ENCODE measurements around the gene GDF2. TPM values are rescaled to one million over a fixed set of nuclear protein-coding genes. Genes with fewer than 3 reads are reported as not detected.

The GDF2 gene
- polyA plus RNA-seq, 1 donor from 2014 or later, result not detected

- H3K79me2 ChIP-seq (replicated peaks; ENCODE audit: insufficient read depth, low read length), result no peaks in the 10 kb centered on the region
- no peak overlapping the region for H3K9ac ChIP-seq (ENCODE audit: low read length)
- no peak overlapping the region for H3K27ac ChIP-seq (ENCODE audit: low read length)
- TF ChIP-seq SMC3 (conservative IDR thresholded peaks at IDR 0.05; ENCODE audit: poor library complexity) (no peak), CTCF (IDR thresholded peaks at IDR 0.05; ENCODE audit: poor library complexity, severe bottlenecking) (no peak), POLR2AphosphoS5 (IDR thresholded peaks at IDR 0.05) (no peak), REST (IDR thresholded peaks at IDR 0.05; ENCODE audit: borderline replicate concordance) (no peak), EP300 (conservative IDR thresholded peaks at IDR 0.05; ENCODE audit: poor library complexity, severe bottlenecking) (no peak), TAF1 (IDR thresholded peaks at IDR 0.05; ENCODE audit: low read depth) (no peak), RAD21 (conservative IDR thresholded peaks at IDR 0.05) (no peak), MXI1 (conservative IDR thresholded peaks at IDR 0.05; ENCODE audit: poor library complexity, severe bottlenecking) (no peak), EZH2 (IDR thresholded peaks at IDR 0.05; ENCODE audit: borderline replicate concordance, insufficient read depth, low read length, poor library complexity, severe bottlenecking) (no peak)
- no peaks in the 10 kb centered on the region for H3K36me3 ChIP-seq (ENCODE audit: insufficient read depth, low read length)
- H3K4me2 ChIP-seq (ENCODE audit: low read length), result no peak overlapping the region
- no peak overlapping the region for H2AFZ ChIP-seq (ENCODE audit: low read depth, low read length)
- H3K4me3 ChIP-seq (ENCODE audit: low read length), result no peak overlapping the region
- no peaks in the 10 kb centered on the region for H3K27me3 ChIP-seq (ENCODE audit: insufficient read depth, low read depth, low read length)
- no peaks in the 10 kb centered on the region for H3K9me2 ChIP-seq (ENCODE audit: insufficient read depth, low read length)
- H3K9me3 ChIP-seq (ENCODE audit: low read length), result no peaks in the 10 kb centered on the region
- no peaks in the 10 kb centered on the region for H4K20me1 ChIP-seq (ENCODE audit: insufficient read depth)
- H3F3A ChIP-seq (ENCODE audit: insufficient read depth, low read length, poor library complexity, severe bottlenecking), result no peaks in the 10 kb centered on the region
Measured at GRCh38 chr10:47366181-47366631, 44.0 kb downstream of the GDF2 start.

- no peaks in the 10 kb centered on the region for H4K20me1 ChIP-seq (ENCODE audit: insufficient read depth)
- H3K4me3 ChIP-seq (ENCODE audit: low read length), result no peak overlapping the region
- H3K36me3 ChIP-seq (ENCODE audit: insufficient read depth, low read length), result no peaks in the 10 kb centered on the region
- TF ChIP-seq REST (IDR thresholded peaks at IDR 0.05; ENCODE audit: borderline replicate concordance), result no peak
- TF ChIP-seq TAF1 (IDR thresholded peaks at IDR 0.05; ENCODE audit: low read depth), result no peak
- no peak for TF ChIP-seq MXI1 (conservative IDR thresholded peaks at IDR 0.05; ENCODE audit: poor library complexity, severe bottlenecking)
- TF ChIP-seq EZH2 (IDR thresholded peaks at IDR 0.05; ENCODE audit: borderline replicate concordance, insufficient read depth, low read length, poor library complexity, severe bottlenecking), result no peak
- no peak for TF ChIP-seq EP300 (conservative IDR thresholded peaks at IDR 0.05; ENCODE audit: poor library complexity, severe bottlenecking)
- TF ChIP-seq SMC3 (conservative IDR thresholded peaks at IDR 0.05; ENCODE audit: poor library complexity), result no peak
- no peak for TF ChIP-seq CTCF (IDR thresholded peaks at IDR 0.05; ENCODE audit: poor library complexity, severe bottlenecking)
- TF ChIP-seq POLR2AphosphoS5 (IDR thresholded peaks at IDR 0.05), result no peak
- no peak for TF ChIP-seq RAD21 (conservative IDR thresholded peaks at IDR 0.05)
- H3K9me3 ChIP-seq (ENCODE audit: low read length), result no peaks in the 10 kb centered on the region
- H3K9ac ChIP-seq (ENCODE audit: low read length), result no peak overlapping the region
- H2AFZ ChIP-seq (ENCODE audit: low read depth, low read length), result no peak overlapping the region
- no peak overlapping the region for H3K4me2 ChIP-seq (ENCODE audit: low read length)
- no peaks in the 10 kb centered on the region for H3K27me3 ChIP-seq (ENCODE audit: insufficient read depth, low read depth, low read length)
- no peaks in the 10 kb centered on the region for H3F3A ChIP-seq (ENCODE audit: insufficient read depth, low read length, poor library complexity, severe bottlenecking)
- no peak overlapping the region for H3K27ac ChIP-seq (ENCODE audit: low read length)
- no peaks in the 10 kb centered on the region for H3K79me2 ChIP-seq (replicated peaks; ENCODE audit: insufficient read depth, low read length)
- no peaks in the 10 kb centered on the region for H3K9me2 ChIP-seq (ENCODE audit: insufficient read depth, low read length)
Measured at GRCh38 chr10:47366731-47367460, 44.6 kb downstream of the GDF2 start.

All from neural cell (in vitro differentiated cells).